Islet precursor cell (in vitro differentiated cells): ENCODE data around the gene CYTH1.

Experiments used
- DNase-seq: peaks from one replicate; pipeline ENCODE4 v3.0.0-alpha.2; 2018

The CYTH1 gene

GRCh38 chr17:78710607-78711006 lies 71.5 kb downstream of the CYTH1 start:
- no peak for DNase-seq

DNA sequence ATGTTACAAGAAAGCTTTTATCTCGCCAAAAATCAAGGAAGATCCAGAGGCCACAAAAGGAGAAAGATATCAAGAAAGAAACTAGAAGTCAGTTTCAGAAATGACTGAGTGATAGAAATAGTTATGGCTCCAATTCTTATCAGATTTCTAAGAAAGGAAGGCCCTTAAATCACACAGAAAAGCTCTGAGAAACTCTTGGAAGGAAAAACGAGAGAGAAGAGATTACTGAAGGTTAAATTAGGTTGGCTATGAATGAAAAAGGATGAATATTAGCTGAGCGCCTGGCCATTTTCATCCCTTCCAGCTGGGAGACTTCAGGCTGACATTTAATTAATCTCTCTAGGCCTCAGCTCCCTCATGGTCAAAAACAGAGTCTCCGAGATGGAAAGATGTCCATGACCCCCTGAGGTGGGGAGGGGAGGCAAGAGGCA lies 72.3 kb downstream of the CYTH1 start:
- no peak for DNase-seq

GRCh38 chr17:78709119-78709681 lies 72.9 kb downstream of the CYTH1 start:
- no peak for DNase-seq

DNA sequence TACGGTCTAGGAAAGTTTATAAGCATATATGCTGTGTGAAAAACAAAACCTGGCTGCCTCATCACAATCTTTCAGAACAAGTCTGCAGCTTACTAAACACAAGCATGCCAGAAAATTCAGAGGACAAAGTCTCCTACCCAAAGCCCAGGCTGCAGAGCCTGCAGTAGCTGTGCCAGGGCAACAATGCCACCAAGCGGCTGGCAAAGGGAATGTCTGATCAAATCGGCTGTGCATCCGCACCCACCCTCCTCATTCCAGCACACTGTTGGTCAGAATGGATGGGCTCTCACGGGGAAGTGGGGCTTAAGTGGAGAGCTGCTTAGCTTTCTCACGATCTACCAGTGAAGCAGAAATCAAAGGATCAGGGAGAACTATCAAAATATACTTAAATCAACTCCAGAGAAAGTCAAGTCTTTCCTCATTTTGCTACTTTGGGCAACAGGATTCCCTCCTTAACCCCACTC lies 73.5 kb downstream of the CYTH1 start:
- peak; percentile 90 for DNase-seq

DNA sequence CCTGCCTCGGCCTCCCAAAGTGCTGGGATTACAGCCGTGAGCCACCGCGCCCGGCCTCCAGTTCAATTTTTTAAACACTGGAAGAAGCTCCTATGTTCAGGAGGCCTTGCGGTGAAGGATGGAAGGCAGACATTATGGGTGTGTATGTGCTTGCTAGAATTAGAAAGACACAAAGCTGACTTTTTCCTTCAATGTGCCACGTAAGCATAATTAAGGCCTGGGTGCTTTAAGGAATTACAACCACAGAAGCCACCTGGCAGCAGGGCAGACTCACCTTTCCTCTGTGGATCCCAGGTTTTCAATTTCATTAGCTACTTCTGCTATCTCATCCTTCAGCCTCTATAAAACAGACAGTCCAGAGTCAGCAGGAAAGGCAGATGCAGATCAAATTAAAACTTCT lies 74.2 kb downstream of the CYTH1 start:
- DNase-seq: no peak

DNA sequence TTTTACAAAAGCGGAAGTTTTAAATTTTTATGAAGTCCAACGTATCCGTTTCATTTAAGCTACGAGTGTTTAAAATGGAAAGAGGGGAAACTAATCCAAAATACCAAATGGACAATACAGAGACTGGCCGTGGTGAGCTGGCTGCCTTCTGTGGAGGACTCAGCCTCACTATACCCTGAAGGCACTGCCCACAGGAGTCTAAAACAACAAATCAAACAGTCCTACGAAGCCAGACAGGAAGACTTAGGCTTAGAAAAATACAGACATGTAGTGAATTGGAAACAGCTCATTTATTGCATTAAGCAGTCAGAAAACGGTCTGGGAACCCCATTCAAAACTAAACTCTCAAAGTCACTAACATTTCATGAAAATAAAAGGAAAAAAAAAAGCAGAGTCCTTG lies 75.1 kb downstream of the CYTH1 start:
- DNase-seq: no peak

DNA sequence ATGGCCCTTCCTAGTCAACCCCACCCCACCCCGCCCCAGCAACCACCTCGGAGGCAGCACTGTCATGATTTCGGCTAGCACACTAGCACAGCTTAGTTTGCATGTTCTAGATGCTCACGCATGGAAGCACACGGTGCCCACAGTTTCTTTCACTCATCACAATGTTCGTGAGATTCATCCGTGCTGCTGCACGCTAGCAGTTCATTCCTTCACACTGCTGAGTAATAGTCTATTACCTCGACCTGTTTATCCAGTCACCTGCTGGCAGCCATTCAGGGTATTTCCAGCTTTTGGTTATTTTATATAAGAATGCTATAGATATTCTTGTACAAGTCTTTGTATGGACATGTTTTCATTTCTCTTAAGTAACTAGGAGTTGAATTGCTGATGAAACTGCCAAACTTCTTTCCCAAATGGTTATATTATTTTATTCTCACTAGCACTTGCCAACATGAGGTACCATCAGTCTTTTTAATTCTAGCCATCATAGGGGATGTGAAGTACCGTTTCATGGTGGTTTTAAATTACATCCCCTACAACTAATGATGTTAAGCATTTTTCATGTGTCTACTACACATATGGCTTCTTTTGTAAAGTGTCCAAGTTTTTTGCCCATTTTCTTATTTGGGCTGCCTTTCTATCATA lies 75.7 kb downstream of the CYTH1 start:
- DNase-seq: no peak

GRCh38 chr17:78705071-78705470 lies 77.0 kb downstream of the CYTH1 start:
- DNase-seq: peak; percentile 52

- peak; percentile 46 for DNase-seq
Measured at GRCh38 chr17:78704594-78704993, 77.5 kb downstream of the CYTH1 start.

GRCh38 chr17:78697554-78698343 lies 84.3 kb downstream of the CYTH1 start:
- DNase-seq: peak; percentile 41

GRCh38 chr17:78697122-78697521 lies 85.0 kb downstream of the CYTH1 start:
- DNase-seq: no peak

- DNase-seq: no peak
Measured at GRCh38 chr17:78696016-78696982, 85.8 kb downstream of the CYTH1 start.

DNA sequence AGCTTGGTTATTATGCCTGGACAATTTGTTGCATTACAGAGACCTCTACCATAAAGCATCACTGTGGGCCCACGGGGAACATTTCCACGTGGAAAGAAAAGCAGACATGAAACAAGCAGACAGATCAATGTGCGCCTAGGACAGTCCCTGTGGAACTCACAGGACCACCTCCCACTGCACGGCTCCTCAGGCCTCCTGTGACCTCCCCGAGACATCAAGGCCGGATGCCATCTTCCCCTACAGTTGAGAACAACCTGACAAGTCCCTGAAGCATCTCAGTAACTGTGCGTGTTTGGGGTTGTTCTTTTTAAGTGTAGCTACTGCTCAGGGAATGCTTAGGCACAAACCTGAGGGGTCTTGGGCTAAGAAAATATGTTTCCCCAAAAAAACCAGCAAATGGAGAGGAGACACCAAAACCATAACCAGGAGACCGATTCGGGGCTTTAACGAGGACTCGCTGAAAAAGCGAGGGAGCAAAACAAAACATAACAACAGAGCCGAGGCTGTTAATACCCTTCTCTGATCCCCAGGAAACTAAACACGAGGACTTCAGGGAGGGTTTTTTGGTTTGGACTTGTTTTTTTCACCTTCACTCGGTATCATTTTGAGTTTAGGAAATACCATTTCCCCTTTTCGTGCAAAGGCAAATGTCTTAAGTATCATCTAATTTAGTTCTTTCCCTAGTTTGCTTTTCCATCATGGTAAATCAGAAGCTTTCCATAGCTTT lies 87.1 kb downstream of the CYTH1 start:
- peak; percentile 41 for DNase-seq

- no peak for DNase-seq
Measured at GRCh38 chr17:78693346-78694083, 88.6 kb downstream of the CYTH1 start.

GRCh38 chr17:78692460-78693010 lies 89.5 kb downstream of the CYTH1 start:
- DNase-seq: peak; percentile 35

DNA sequence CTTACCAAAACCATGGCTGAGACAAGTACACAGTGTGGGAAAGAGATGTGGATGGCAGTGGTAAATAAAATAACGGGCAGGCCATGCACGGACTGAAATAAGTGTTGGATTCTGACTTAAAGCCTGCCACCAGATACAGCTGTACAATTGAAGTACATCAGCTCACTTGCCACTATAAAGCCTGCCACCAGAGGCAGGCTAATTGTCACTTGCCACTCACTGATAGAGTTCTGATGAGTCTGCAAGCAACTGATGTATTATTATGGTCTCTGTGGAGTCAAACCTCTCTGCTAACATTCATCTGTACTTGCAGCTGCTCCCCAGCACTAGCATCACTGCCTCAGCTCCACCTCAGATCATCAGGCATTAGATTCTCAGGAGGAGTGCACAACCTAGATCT lies 93.0 kb downstream of the CYTH1 start:
- DNase-seq: no peak

GRCh38 chr17:78687944-78688343 lies 94.1 kb downstream of the CYTH1 start:
- no peak for DNase-seq

DNA sequence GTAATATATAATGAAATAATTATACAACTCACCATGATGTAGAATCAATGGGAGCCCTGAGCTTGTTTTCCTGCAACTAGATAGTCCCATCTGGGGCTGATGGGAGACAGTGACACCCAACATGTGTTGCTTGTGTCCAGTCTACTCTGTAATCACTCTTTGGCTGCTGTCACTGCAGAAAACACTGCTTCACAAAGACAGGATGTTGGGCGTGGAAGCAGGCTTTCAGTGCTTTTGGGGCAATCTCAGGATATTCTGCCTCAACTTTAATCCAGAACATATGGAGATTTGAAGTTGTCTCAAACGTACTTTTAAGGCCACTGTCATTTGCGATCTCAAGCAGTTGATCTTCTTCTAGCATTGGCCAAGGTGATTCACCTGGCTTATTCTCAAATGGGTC lies 94.9 kb downstream of the CYTH1 start:
- no peak for DNase-seq

- no peak for DNase-seq
Measured at GRCh38 chr17:78684026-78684425, 98.0 kb downstream of the CYTH1 start.

- no peak for DNase-seq
Measured at GRCh38 chr17:78683408-78683961, 98.6 kb downstream of the CYTH1 start.

- no peak for DNase-seq
Measured at GRCh38 chr17:78682363-78682762, 99.7 kb downstream of the CYTH1 start.
